HG03571 (cell line): ENCODE measurements around the gene PRAMEF18.
"Not testable (repeated sequence)": the region's sequence is repeated elsewhere in the genome, so short reads cannot be mapped to it uniquely, and the experiment has no call there.

Experiments
- ATAC-seq: cut with Tn5 transposase; IDR thresholded peaks from one replicate; pipeline ENCODE4 v1.9.1; 2021; ENCODE audit not compliant: unreplicated experiment

PRAMEF18 gene

DNA sequence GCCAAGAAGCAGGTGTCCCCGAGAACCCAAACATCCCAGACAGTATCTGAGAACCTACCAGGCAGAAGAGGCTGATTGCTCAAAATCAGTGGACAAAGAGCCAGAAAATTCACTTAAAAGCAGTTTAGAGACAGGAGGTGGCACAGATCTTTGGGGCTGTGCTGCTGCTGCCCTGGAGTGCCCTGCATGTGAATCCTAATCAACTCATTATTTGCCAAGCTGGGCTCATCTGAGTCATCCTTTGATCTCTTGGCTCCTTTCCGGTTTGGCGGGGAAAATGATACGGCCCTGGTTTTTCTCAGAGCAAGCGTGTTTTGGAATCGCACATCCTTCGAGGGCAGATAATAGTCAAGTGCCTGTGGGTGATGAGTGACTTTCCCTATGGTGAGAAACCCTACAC lies 9.3 kb downstream of the PRAMEF18 start:
- ATAC-seq, result not testable (repeated sequence)

DNA sequence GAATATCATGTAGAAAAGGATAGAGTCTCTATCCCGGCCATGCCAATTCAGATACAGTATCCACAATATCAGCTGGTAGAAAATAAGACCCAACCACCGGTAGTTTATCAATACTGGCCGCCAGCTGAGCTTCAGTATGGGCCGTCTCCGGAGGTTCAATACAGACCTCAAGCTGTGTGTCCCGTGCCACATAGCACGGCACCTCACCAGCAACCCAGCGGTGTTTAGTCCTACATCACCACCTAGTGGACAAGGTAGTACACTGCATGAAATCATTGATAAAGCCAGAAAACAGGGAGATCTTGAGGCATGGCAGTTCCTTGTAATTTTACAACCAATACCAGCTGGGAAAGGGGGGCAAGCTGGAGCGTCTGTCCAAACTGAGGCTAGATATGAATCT lies 17.2 kb downstream of the PRAMEF18 start:
- ATAC-seq, result not testable (repeated sequence)

DNA sequence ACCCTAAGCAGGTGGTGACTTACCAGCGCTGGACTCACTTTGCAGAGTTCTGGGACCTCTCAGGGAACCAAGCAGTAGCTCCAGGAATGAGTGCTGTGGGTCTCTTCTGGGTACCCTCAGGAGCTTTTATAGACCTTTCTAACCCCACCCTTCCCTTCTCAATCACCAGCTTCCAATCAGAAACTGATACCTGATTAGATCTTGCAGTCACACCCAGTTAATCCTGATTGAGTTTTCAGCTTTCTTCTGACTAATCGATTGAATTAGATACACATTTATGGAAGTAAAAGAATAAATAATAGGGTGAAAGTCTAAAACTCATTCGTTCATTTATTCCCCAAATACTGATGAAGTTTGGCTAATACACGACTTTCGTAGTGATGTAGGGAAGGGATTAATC lies 24.6 kb downstream of the PRAMEF18 start, which contains the start of gene PRAMEF13:
Gene PRAMEF13 (minus strand): TSS at position 101 of the 400 bp plus-strand sequence. CDS start 1,820 bp downstream, outside the sequence.
- not testable (repeated sequence) for ATAC-seq
